ENCODE results near the gene DLX6.

GRCh38 chr7:96991546-96992191 lies 13.7 kb upstream of the DLX6 start:
- no peak for TF ChIP-seq CTCF (conservative IDR thresholded peaks at IDR 0.05)
- no peak for TF ChIP-seq ZFX (IDR thresholded peaks at IDR 0.05)

Measured in C4-2B (cell line).